Fibroblast of skin of scalp (primary cell): Measurements from ENCODE around the gene SH3TC2.
A peak's percentile ranks its signal among the peaks of the same experiment; 100 is the strongest.

ENCODE experiments used
- DNase-seq: peaks from one replicate; pipeline ENCODE4 v3.0.0-alpha.2; 2013

The SH3TC2 gene

GRCh38 chr5:149028161-149028560, 34.7 kb downstream of the SH3TC2 start:
- DNase-seq, result no peak

- no peak for DNase-seq
These were observed 35.2 kb downstream of the SH3TC2 start for GRCh38 chr5:149027636-149028035.

GRCh38 chr5:149024943-149025342, 37.9 kb downstream of the SH3TC2 start:
- no peak for DNase-seq

- DNase-seq, result peak; percentile 19
These were observed 38.4 kb downstream of the SH3TC2 start for GRCh38 chr5:149024477-149024876.

GRCh38 chr5:149022200-149022599, 40.7 kb downstream of the SH3TC2 start:
- DNase-seq, result no peak

GRCh38 chr5:149019679-149020078, 43.2 kb downstream of the SH3TC2 start:
- DNase-seq, result no peak

GRCh38 chr5:149018909-149019443, 43.9 kb downstream of the SH3TC2 start:
- peak; percentile 87 for DNase-seq

- no peak for DNase-seq
These were observed 45.2 kb downstream of the SH3TC2 start for GRCh38 chr5:149017636-149018035.

GRCh38 chr5:149015561-149015960, 47.3 kb downstream of the SH3TC2 start:
- DNase-seq, result no peak

- no peak for DNase-seq
These were observed 47.7 kb downstream of the SH3TC2 start for GRCh38 chr5:149015126-149015525.

GRCh38 chr5:149014571-149015031, 48.3 kb downstream of the SH3TC2 start:
- no peak for DNase-seq

- no peak for DNase-seq
These were observed 49.1 kb downstream of the SH3TC2 start for GRCh38 chr5:149013796-149014195.

GRCh38 chr5:149012350-149012749, 50.5 kb downstream of the SH3TC2 start:
- DNase-seq, result no peak

- no peak for DNase-seq
These were observed 51.1 kb downstream of the SH3TC2 start for GRCh38 chr5:149011728-149012127.

- DNase-seq, result no peak
These were observed 51.8 kb downstream of the SH3TC2 start for GRCh38 chr5:149011084-149011483.

- peak; percentile 89 for DNase-seq
These were observed 55.7 kb downstream of the SH3TC2 start for GRCh38 chr5:149007174-149007573.

GRCh38 chr5:149006426-149006825, 56.4 kb downstream of the SH3TC2 start:
- DNase-seq, result no peak

- DNase-seq, result peak; percentile 89
These were observed 57.6 kb downstream of the SH3TC2 start for GRCh38 chr5:149005077-149005892.

- DNase-seq, result no peak
These were observed 58.3 kb downstream of the SH3TC2 start for GRCh38 chr5:149004559-149004958.

- DNase-seq, result peak; percentile 55
These were observed 59.8 kb downstream of the SH3TC2 start for GRCh38 chr5:149002761-149003689.

GRCh38 chr5:149002053-149002452, 60.8 kb downstream of the SH3TC2 start:
- peak; percentile 97 for DNase-seq

- no peak for DNase-seq
These were observed 61.7 kb downstream of the SH3TC2 start for GRCh38 chr5:149001162-149001561.

- no peak for DNase-seq
These were observed 63.1 kb downstream of the SH3TC2 start for GRCh38 chr5:148999741-149000140.
